A673 (cell line): ENCODE measurements around the gene EML1. TPM values are rescaled to one million over a fixed set of nuclear protein-coding genes. Genes with fewer than 3 reads are reported as not detected.

ENCODE experiments used
- BruUV-seq: library from RNA; stranded (reverse); fragments of 400-500 nt; replicated peaks from 2 replicates; lab custom pipeline; 2021; lab: Mats Ljungman, UMichigan
- CTCF ChIA-PET: fragments of 300-600 bp; sonication (Branson Sonifier 250); formaldehyde crosslinking; loops from one replicate; lab custom pipeline; 2022; ENCODE audit warnings: antibody characterized with exemption; lab: Charles Lee
- POLR2A ChIA-PET: fragments of 300-600 bp; sonication (Branson Sonifier 250); formaldehyde crosslinking; loops from one replicate; lab custom pipeline; 2022; ENCODE audit warnings: antibody characterized with exemption; ENCODE audit not compliant: low non-redundant PET; lab: Charles Lee
- DNase-seq: peaks from one replicate; pipeline ENCODE4 v3.0.0-alpha.2; 2015; ENCODE audit warnings: low spot score
- H3K27ac ChIP-seq: fragments of 200-600 bp; sonication (generic); 2 replicates; pipeline ENCODE4 v1.5.1; 2016; ENCODE audit warnings: mixed run types, low read depth, mild to moderate bottlenecking, mixed read lengths, antibody characterized with exemption, low read length; ENCODE audit not compliant: poor library complexity, severe bottlenecking
- H3K27me3 ChIP-seq: fragments of 200-600 bp; sonication (generic); replicated peaks from 2 replicates; pipeline ENCODE4 v1.6.1; 2017; ENCODE audit warnings: mixed run types, low read depth, mild to moderate bottlenecking, mixed read lengths, antibody characterized with exemption, low read length; ENCODE audit not compliant: insufficient read depth, poor library complexity
- H3K36me3 ChIP-seq: fragments of 200-600 bp; sonication (generic); 2 replicates; pipeline ENCODE4 v1.6.1; 2016; ENCODE audit warnings: mixed run types, mild to moderate bottlenecking, mixed read lengths, antibody characterized with exemption, low read length; ENCODE audit not compliant: insufficient read depth, poor library complexity, severe bottlenecking
- H3K4me1 ChIP-seq: fragments of 200-600 bp; sonication (generic); 2 replicates; pipeline ENCODE4 v1.6.1; 2017; ENCODE audit warnings: mixed run types, mild to moderate bottlenecking, mixed read lengths, antibody characterized with exemption, low read length; ENCODE audit not compliant: insufficient read depth, poor library complexity, severe bottlenecking
- H3K4me3 ChIP-seq: fragments of 200-600 bp; sonication (generic); 2 replicates; pipeline ENCODE4 v1.5.1; 2016; ENCODE audit warnings: low read depth, mixed run types, mild to moderate bottlenecking, mixed read lengths, low read length; ENCODE audit not compliant: poor library complexity, severe bottlenecking
- H3K9me3 ChIP-seq: fragments of 200-600 bp; sonication (generic); 2 replicates; pipeline ENCODE4 v1.6.1; 2016; ENCODE audit warnings: mixed run types, low read depth, mild to moderate bottlenecking, mixed read lengths, antibody characterized with exemption, low read length; ENCODE audit not compliant: poor library complexity, severe bottlenecking
- CTCF ChIP-seq: fragments of 300-800, 200-600 bp; sonication (generic); conservative IDR thresholded peaks from 2 replicates; pipeline ENCODE4 v1.5.1; 2017; ENCODE audit warnings: low read depth, mild to moderate bottlenecking, antibody characterized with exemption, low read length, moderate library complexity, mixed read lengths
- EZH2 ChIP-seq: fragments of 200-600 bp; sonication (generic); IDR thresholded peaks from 2 replicates; pipeline ENCODE4 v1.6.1; 2017; ENCODE audit warnings: borderline replicate concordance, low read depth, mild to moderate bottlenecking, mixed read lengths, antibody characterized with exemption, low read length; ENCODE audit not compliant: poor library complexity, severe bottlenecking
- intact Hi-C: fragments of 100-400 bp; cut with micrococcal nuclease; formaldehyde crosslinking; loops from one replicate; pipeline ENCODE4 v1.10.0; 2022; ENCODE audit not compliant: unreplicated experiment
- total RNA-seq: library from RNA; stranded (reverse); gene quantifications from 2 replicates; pipeline ENCODE4 v1.2.3, GENCODE V29; 2021

Gene EML1
- total RNA-seq, 1 experiment from 2014 or later, result 34.1 TPM

DNA sequence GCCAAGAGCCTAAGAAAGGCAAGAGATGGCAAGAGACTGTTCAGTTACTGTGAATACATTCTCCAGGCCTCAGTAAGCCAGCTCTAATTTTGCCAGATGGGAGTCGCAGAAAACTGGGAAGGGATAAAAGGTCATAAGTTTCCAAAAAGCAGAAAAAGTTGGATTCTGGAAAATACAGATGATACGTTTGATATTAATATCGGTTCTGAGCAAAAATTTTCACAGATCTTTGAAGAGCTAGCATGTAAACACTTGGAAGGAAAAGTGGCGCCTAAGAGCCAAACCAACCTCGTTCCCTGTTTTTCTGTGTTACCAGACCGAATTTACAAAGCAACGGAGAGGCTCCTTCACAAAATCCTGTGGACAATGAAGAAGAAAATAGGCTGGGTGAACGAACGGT is 7.8 kb upstream of the EML1 start:
- Histone ChIP-seq H3K27ac (no peak overlapping the region), H3K4me1 (no peaks in the 10 kb centered on the region), H3K27me3 (no peaks in the 10 kb centered on the region), H3K9me3 (no peaks in the 10 kb centered on the region), H3K4me3 (no peak overlapping the region), H3K36me3 (no peaks in the 10 kb centered on the region)
- intact Hi-C loops, result no loop called here
- ChIA-PET CTCF (no interaction called here), POLR2A (no interaction called here)
- no peak for TF ChIP-seq CTCF
- no peak for DNase-seq
- BruUV-seq, result no TSS peak

- Histone ChIP-seq H3K27ac (no peak overlapping the region), H3K4me1 (peaks cover 7% of the 10 kb centered on the region), H3K9me3 (no peaks in the 10 kb centered on the region), H3K4me3 (no peak overlapping the region), H3K36me3 (no peaks in the 10 kb centered on the region), H3K27me3 (no peaks in the 10 kb centered on the region)
- no peak for DNase-seq
- intact Hi-C loops, result no loop called here
- no TSS peak for BruUV-seq
- TF ChIP-seq CTCF, result no peak
- no peak for TF ChIP-seq EZH2
- CTCF ChIA-PET, result no interaction called here
- POLR2A ChIA-PET, result no interaction called here
These were observed 6.7 kb upstream of the EML1 start for GRCh38 chr14:99786511-99786989.

- ChIA-PET CTCF (no interaction called here), POLR2A (no interaction called here)
- no peaks in the 10 kb centered on the region for H3K27me3 ChIP-seq
- H3K4me3 ChIP-seq, result no peak overlapping the region
- intact Hi-C loops, result no loop called here
- peaks cover 19% of the 10 kb centered on the region for H3K4me1 ChIP-seq
- no peak for DNase-seq
- H3K27ac ChIP-seq, result no peak overlapping the region
- no peaks in the 10 kb centered on the region for H3K9me3 ChIP-seq
- H3K36me3 ChIP-seq, result no peaks in the 10 kb centered on the region
- no peak for TF ChIP-seq CTCF
- no TSS peak for BruUV-seq
These were observed 4.5 kb upstream of the EML1 start for GRCh38 chr14:99788713-99789112.
